HG03460 (cell line): ENCODE results near the gene CHST15.

Experiments
- ATAC-seq: cut with Tn5 transposase; IDR thresholded peaks from one replicate; pipeline ENCODE4 v1.9.1; 2021; ENCODE audit not compliant: unreplicated experiment

The CHST15 gene

DNA sequence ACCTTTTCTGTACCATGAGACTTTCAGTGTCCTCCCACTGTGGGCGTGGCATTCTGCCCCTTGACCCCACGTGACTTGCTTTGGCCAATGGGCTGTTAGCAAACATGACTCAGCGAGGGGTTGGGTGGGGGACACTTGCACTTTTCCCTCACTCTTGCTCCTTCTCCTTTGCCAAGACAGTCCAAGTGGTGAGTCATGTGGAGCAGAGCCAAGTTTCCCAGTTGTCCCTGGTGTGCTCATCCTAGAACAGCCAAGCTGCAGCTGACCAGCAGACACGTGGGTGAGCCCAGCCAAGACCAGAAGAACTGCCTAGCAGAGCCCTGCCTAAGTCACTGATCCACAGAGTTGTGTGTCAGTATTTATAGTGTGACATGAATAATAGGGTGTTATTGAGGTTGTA, 119.0 kb downstream of the CHST15 start:
- ATAC-seq = no peak

DNA sequence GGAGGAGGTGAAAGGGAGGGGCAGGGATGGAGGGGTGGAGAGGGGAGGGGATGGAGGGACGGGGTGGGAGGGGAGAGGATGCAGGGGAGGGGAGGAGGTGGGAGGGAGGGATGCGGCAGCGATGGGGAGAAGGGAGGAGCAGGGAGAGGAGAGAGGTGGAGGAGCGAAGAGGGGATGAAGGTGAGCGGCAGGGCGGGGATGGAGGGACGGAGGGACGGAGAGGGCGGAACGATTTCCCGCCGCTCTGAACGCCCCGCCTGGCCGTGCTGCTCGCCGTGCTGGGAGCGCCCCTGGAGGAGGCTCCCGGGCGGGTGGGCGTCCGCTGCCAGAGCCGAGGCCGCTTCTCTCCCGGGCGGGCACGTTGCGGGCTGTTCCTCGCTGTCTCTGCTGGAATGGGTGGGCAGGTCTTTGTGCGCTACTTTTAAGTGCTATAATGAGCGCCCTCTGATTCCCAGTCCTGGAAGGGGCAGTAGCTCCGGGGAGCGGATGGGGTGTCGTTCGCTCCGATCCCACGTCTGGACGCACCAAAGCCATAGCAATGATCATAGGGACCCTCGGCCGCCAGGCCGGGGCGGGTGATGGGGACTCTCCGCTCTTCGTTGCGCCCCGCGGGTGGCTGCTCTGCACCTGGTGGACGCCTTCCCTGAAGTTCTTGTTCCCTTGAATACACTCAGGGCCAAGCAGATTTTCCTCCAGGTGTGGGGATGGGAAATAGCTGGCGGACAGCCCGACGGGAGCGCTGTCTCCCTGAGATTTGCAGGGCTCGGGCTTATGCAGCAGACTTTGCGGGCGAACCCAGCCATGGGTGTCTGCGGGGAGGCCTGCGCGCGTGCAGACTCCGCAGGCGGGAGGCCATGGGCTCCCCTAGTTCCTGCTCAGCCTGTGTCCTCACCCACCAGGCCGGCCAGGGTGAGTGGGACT, 120.7 kb downstream of the CHST15 start:
- ATAC-seq = no peak

DNA sequence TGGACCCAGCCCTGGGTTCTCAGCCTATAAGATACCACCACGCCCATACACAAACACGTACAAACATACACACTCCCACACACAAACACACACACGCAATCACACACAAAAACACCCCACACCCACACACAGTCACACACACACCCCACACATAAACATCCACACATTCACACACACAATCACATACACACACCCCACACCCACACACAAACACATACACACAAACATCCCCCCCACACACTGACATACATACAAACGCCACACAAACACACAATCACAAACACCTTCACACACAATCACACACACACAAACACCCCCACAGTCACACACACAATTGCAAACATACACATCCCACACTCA, 122.5 kb downstream of the CHST15 start:
- no peak for ATAC-seq

DNA sequence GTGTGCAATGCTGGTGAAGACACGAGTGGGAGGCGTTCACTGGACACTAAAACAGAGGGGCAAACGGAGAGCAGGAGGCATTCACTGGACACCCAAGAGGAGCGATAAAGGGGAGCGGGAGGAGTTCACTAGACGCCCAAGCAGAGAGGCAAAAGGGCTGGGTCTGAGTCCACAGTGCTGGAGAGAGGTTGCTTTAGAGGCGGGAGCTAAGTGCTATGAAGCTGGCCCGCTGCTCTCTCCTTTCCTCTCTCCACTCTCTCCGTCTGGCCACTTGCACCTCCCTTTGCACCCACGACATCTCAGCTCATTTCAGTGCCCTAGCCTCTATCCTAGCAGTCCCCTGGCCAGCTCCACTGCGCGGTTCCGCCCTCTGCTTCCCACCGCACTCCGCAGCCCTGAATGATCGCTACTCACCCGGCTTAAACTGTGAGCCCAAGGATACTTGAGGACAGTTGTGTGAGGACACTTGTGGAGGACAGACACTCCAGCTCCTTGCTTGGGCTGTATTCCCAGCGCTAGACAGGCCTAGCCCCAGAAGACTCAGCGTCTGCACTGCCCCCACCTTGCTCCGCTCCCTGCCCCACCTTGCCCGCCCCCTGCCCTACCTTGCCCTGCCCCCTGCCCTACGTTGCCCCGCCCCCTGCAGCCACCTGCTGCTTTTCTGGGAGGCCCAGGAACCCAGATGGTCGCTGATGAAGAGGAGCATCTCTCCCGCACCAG, 123.0 kb downstream of the CHST15 start:
- ATAC-seq = no peak

- ATAC-seq = no peak
These were observed 125.7 kb downstream of the CHST15 start for GRCh38 chr10:123967626-123968243.

DNA sequence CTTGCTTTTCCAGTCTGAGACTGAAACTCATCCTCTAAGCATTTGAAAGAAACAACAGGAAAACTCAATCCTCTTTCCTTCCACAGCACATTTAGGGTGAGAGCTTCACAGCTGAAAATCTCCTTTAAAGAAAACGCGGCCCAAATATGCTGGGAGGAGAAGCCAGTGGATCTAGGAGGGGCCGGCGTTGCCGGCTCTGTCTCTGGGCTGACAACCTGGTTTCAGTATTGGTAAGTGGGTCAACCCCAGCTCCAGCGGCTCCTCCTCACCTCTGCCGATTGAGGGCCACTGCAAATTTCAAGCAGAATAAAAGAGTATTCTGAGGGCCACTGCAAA, 126.5 kb downstream of the CHST15 start:
- no peak for ATAC-seq

GRCh38 chr10:123965973-123966895, 127.2 kb downstream of the CHST15 start:
- no peak for ATAC-seq

GRCh38 chr10:123964953-123965352, 128.4 kb downstream of the CHST15 start:
- no peak for ATAC-seq

DNA sequence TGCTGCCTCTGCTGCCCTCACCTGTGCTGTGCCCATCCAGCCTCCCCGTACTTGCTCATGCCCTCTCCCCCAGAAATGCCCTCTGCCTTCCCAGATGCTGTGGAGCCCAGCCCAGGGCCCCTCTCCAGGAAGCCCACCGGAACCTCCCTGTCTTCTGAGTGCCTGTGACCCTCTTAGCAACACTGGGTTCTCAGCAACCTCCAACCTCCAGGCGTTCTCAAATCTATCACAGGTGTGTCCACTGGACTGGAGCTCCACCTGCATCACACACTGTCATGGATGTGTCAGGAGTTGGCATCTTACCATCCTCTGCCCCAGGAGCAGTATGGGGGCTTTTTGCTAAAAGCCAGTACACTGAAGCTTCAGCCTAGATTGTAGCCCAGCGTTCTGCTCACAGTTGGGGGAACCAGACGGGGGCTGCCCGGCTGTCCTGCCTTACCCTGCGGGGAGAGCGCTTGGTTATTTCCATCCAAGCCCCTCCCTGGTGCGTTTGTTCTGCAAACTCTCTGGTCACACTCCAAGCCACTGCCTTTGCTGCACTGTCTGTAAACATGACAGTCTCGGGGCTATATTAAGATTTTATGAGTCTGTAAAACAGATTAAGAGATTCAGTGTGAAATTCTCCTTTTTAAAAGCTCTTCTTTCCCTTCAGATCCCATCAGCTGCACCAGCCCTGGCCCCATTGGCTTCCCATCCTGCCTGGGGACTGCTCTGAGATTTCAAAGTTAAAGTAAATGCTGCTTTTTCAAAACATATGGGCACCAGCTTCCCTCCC, 130.5 kb downstream of the CHST15 start:
- no peak for ATAC-seq

DNA sequence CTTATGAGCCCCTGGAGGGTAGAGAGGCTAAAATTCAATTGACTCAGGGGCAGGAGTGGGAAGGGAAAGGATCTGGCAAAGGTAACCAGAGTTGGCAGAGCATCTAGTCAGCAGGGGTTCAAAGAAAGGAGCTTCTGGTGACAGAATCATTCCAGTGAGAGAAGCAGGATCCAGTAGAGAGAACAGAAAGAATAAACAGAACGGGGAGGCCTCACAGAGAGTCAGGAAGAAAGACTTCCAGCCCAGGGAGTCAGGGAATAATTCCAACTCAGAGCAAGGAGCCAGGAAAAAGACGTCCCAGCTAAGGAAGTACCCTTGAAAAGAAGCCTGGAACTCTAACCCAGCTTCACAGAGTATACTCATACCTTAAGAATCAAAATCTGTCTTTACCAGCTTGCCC, 135.2 kb downstream of the CHST15 start:
- ATAC-seq = no peak
